ENCODE data around the gene EML6.
"Not testable (repeated sequence)": the region's sequence is repeated elsewhere in the genome, so short reads cannot be mapped to it uniquely, and the experiment has no call there.

EML6 gene

GRCh38 chr2:54979321-54980044 is 256.0 kb downstream of the EML6 start:
- Histone ChIP-seq H3K9me3 (ENCODE audit: control insufficient read depth, low read length) (no peaks in the 10 kb centered on the region), H3K4me1 (ENCODE audit: control insufficient read depth, insufficient read depth, low read length, poor library complexity, severe bottlenecking) (peaks cover 6% of the 10 kb centered on the region), H3K27ac (ENCODE audit: low read depth, low read length, severe bottlenecking) (no peak overlapping the region), H3K4me3 (ENCODE audit: extremely low read depth, insufficient read depth, low read length, poor library complexity, severe bottlenecking) (no peak overlapping the region), H3K36me3 (ENCODE audit: control insufficient read depth, insufficient read depth, low read length) (peaks cover 76% of the 10 kb centered on the region)
- WGBS, 2 experiments (ENCODE audit: insufficient coverage in 2 of 2), result 88 to 100% methylated on average over 1 of the region's 4 CpGs

- no CpG with 5 or more reads among the region's 2 CpGs for WGBS, 2 experiments (ENCODE audit: insufficient coverage in 2 of 2)
- peaks cover 73% of the 10 kb centered on the region for H3K36me3 ChIP-seq (ENCODE audit: control insufficient read depth, insufficient read depth, low read length)
- no peak overlapping the region for H3K27ac ChIP-seq (ENCODE audit: low read depth, low read length, severe bottlenecking)
- H3K4me1 ChIP-seq (ENCODE audit: control insufficient read depth, insufficient read depth, low read length, poor library complexity, severe bottlenecking), result peaks cover 12% of the 10 kb centered on the region
- no peaks in the 10 kb centered on the region for H3K9me3 ChIP-seq (ENCODE audit: control insufficient read depth, low read length)
- H3K4me3 ChIP-seq (ENCODE audit: extremely low read depth, insufficient read depth, low read length, poor library complexity, severe bottlenecking), result no peak overlapping the region
These were observed 257.9 kb downstream of the EML6 start for GRCh38 chr2:54981385-54981784.

- H3K4me3 ChIP-seq (ENCODE audit: extremely low read depth, insufficient read depth, low read length, poor library complexity, severe bottlenecking), result no peak overlapping the region
- no peak overlapping the region for H3K27ac ChIP-seq (ENCODE audit: low read depth, low read length, severe bottlenecking)
- H3K4me1 ChIP-seq (ENCODE audit: control insufficient read depth, insufficient read depth, low read length, poor library complexity, severe bottlenecking), result peaks cover 11% of the 10 kb centered on the region
- H3K9me3 ChIP-seq (ENCODE audit: control insufficient read depth, low read length), result no peaks in the 10 kb centered on the region
- 92 to 100% methylated on average over 2 of the region's 3 CpGs for WGBS, 2 experiments (ENCODE audit: insufficient coverage in 2 of 2)
- peaks cover 65% of the 10 kb centered on the region for H3K36me3 ChIP-seq (ENCODE audit: control insufficient read depth, insufficient read depth, low read length)
These were observed 260.1 kb downstream of the EML6 start for GRCh38 chr2:54983345-54984220.

GRCh38 chr2:54984476-54984875 is 261.0 kb downstream of the EML6 start:
- Histone ChIP-seq H3K9me3 (ENCODE audit: control insufficient read depth, low read length) (no peaks in the 10 kb centered on the region), H3K4me3 (ENCODE audit: extremely low read depth, insufficient read depth, low read length, poor library complexity, severe bottlenecking) (no peak overlapping the region), H3K27ac (ENCODE audit: low read depth, low read length, severe bottlenecking) (no peak overlapping the region), H3K36me3 (ENCODE audit: control insufficient read depth, insufficient read depth, low read length) (peaks cover 63% of the 10 kb centered on the region), H3K4me1 (ENCODE audit: control insufficient read depth, insufficient read depth, low read length, poor library complexity, severe bottlenecking) (peaks cover 11% of the 10 kb centered on the region)

DNA sequence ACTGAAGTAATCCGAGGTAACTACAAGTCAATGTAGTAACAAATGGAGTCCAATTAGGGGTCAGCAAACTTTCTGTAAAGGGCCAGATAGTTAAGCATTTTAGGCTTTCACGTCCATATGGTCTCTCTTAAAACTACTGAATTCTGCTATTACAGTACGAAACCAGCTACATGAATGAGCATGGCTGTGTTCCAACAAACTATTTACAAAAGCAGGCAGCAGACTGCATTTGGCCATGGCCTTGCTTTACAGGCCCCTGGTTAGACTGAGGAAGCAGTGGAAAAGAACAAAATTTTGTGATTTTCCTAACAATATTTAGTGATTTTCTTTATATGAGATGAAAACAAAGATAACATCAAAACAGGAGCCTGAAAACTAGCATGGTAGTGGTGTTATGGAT is 262.8 kb downstream of the EML6 start:
- Histone ChIP-seq H3K36me3 (ENCODE audit: control insufficient read depth, insufficient read depth, low read length) (peaks cover 49% of the 10 kb centered on the region), H3K9me3 (ENCODE audit: control insufficient read depth, low read length) (no peaks in the 10 kb centered on the region), H3K4me3 (ENCODE audit: extremely low read depth, insufficient read depth, low read length, poor library complexity, severe bottlenecking) (no peak overlapping the region), H3K4me1 (ENCODE audit: control insufficient read depth, insufficient read depth, low read length, poor library complexity, severe bottlenecking) (peaks cover 11% of the 10 kb centered on the region), H3K27ac (ENCODE audit: low read depth, low read length, severe bottlenecking) (no peak overlapping the region)
- 94 to 97% methylated on average over 2 to 3 of the region's 3 CpGs for WGBS, 2 experiments (ENCODE audit: insufficient coverage in 2 of 2)

DNA sequence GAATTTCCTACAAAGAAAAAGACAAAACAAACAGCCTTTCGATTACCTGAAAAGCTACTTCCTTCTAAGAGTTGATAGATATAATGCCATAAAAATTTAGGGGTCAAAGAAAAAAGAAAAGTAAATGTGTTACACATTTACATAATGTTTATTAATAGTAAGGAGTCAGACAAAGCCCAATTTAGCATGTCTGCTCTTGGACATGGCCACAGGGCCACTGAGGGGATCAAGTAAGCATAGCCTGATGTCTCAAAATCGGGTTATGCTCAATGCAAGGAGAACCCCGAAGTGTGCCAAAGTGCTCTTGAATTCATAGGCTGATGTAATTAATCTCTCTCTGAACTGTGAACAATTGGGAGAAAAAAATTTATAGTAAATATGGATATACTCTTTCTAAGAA is 265.1 kb downstream of the EML6 start:
- no peak overlapping the region for H3K27ac ChIP-seq (ENCODE audit: low read depth, low read length, severe bottlenecking)
- H3K4me1 ChIP-seq (ENCODE audit: control insufficient read depth, insufficient read depth, low read length, poor library complexity, severe bottlenecking), result peaks cover 11% of the 10 kb centered on the region
- 100% methylated on average over 2 of the region's 3 CpGs; no CpG with 5 or more reads in 1 of the 2 experiments for WGBS, 2 experiments (ENCODE audit: insufficient coverage in 2 of 2)
- H3K4me3 ChIP-seq (ENCODE audit: extremely low read depth, insufficient read depth, low read length, poor library complexity, severe bottlenecking), result no peak overlapping the region
- peaks cover 30% of the 10 kb centered on the region for H3K36me3 ChIP-seq (ENCODE audit: control insufficient read depth, insufficient read depth, low read length)
- H3K9me3 ChIP-seq (ENCODE audit: control insufficient read depth, low read length), result no peaks in the 10 kb centered on the region

DNA sequence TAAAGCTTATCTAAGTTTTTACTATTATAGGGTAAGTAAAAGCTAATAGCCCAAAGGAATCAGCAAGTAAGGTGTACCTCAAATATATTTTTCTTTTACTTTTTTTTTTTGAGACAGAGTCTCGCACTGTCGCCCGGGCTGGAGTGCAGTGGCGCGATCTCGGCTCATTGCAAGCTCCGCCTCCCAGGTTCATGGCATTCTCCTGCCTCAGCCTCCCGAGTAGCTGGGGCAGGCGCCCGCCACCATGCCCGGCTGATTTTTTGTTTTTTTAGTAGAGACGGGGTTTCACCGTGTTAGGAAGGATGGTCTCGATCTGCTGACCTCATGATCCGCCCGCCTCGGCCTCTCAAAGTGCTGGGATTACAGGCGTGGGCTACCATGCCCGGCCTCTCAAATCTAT is 267.2 kb downstream of the EML6 start:
- WGBS, 2 experiments (ENCODE audit: insufficient coverage in 2 of 2), result 87 to 93% methylated on average over 14 to 18 of the region's 19 CpGs
- not testable (repeated sequence) for H3K27ac ChIP-seq (ENCODE audit: low read depth, low read length, severe bottlenecking); H3K9me3 ChIP-seq (ENCODE audit: control insufficient read depth, low read length); H3K4me1 ChIP-seq (ENCODE audit: control insufficient read depth, insufficient read depth, low read length, poor library complexity, severe bottlenecking); H3K4me3 ChIP-seq (ENCODE audit: extremely low read depth, insufficient read depth, low read length, poor library complexity, severe bottlenecking)
- H3K36me3 ChIP-seq (ENCODE audit: control insufficient read depth, insufficient read depth, low read length), result peaks cover 21% of the 10 kb centered on the region

DNA sequence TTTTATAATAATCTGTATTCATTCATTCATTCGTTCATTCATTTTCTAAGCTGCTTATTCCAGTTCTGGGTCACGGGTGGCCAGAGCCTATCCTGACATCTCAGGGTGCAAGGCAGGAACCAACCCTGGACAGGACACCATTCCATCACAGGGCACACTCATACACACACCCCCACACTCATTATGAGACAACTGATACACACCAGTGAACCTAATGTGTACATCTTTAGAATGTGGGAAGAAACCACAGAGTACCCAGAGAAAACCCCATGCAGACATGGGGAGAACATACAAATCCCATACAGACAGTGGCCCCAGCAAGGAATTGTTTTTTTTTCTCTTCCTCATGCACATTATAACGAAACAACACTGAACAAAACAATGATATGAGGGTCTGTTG is 272.1 kb downstream of the EML6 start:
- H3K27ac ChIP-seq (ENCODE audit: low read depth, low read length, severe bottlenecking), result no peak overlapping the region

GRCh38 chr2:54997826-54998225 is 274.4 kb downstream of the EML6 start:
- WGBS, 2 experiments (ENCODE audit: insufficient coverage in 2 of 2), result 80% methylated on average over 1 of the region's 1 CpG; no CpG with 5 or more reads in 1 of the 2 experiments
- Histone ChIP-seq H3K9me3 (ENCODE audit: control insufficient read depth, low read length) (no peaks in the 10 kb centered on the region), H3K4me1 (ENCODE audit: control insufficient read depth, insufficient read depth, low read length, poor library complexity, severe bottlenecking) (peaks cover 11% of the 10 kb centered on the region), H3K4me3 (ENCODE audit: extremely low read depth, insufficient read depth, low read length, poor library complexity, severe bottlenecking) (no peak overlapping the region), H3K27ac (ENCODE audit: low read depth, low read length, severe bottlenecking) (no peak overlapping the region), H3K36me3 (ENCODE audit: control insufficient read depth, insufficient read depth, low read length) (peaks cover 8% of the 10 kb centered on the region)

More for the DNA sequence above, 272.1 kb downstream of the EML6 start:
- H3K9me3 ChIP-seq (ENCODE audit: control insufficient read depth, low read length), result no peaks in the 10 kb centered on the region
- no peak overlapping the region for H3K4me3 ChIP-seq (ENCODE audit: extremely low read depth, insufficient read depth, low read length, poor library complexity, severe bottlenecking)
- no CpG with 5 or more reads among the region's 3 CpGs for WGBS, 2 experiments (ENCODE audit: insufficient coverage in 2 of 2)
- H3K4me1 ChIP-seq (ENCODE audit: control insufficient read depth, insufficient read depth, low read length, poor library complexity, severe bottlenecking), result peaks cover 7% of the 10 kb centered on the region
- H3K36me3 ChIP-seq (ENCODE audit: control insufficient read depth, insufficient read depth, low read length), result peaks cover 8% of the 10 kb centered on the region

DNA sequence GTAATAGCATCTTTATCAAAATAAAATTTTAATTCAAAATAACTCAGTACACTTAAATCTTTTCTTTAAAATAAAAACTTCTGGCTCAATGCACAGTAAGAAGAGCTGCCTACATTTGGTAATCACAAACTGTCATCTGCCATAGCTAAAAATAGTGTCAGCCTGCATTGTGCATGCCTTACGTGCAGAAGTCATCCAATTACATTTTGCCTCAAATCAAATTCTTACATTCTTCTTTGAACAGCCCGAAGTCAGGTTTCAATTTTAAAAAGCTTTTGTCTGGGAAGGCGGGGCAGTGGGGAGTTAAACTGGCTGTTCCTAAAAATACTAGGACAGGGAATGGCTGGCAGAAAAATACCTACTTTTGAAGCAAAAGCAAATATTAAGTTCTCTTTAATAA is 275.7 kb downstream of the EML6 start:
- no peaks in the 10 kb centered on the region for H3K9me3 ChIP-seq (ENCODE audit: control insufficient read depth, low read length)
- peaks cover 11% of the 10 kb centered on the region for H3K4me1 ChIP-seq (ENCODE audit: control insufficient read depth, insufficient read depth, low read length, poor library complexity, severe bottlenecking)
- no peak overlapping the region for H3K27ac ChIP-seq (ENCODE audit: low read depth, low read length, severe bottlenecking)
- WGBS, 2 experiments (ENCODE audit: insufficient coverage in 2 of 2), result no CpG with 5 or more reads among the region's 3 CpGs
- H3K36me3 ChIP-seq (ENCODE audit: control insufficient read depth, insufficient read depth, low read length), result peaks cover 5% of the 10 kb centered on the region
- H3K4me3 ChIP-seq (ENCODE audit: extremely low read depth, insufficient read depth, low read length, poor library complexity, severe bottlenecking), result no peak overlapping the region

DNA sequence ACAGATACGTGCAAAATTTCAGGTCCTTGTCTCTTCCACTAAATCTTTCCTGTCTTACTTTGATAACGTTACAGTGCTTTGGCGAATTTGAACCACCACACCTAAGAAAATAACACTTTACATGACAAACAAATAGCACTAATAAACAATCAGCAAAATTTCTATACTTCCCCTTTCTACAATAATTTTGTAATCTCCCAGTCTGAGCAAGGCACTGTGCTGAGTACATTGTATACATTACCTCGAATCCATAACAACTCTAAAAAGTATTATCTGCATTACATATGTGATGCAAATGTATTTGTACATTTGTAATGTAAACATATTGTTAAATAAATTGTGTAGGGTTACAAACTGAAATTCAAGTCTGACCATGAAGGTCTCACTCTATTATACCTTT is 276.9 kb downstream of the EML6 start:
- Histone ChIP-seq H3K9me3 (ENCODE audit: control insufficient read depth, low read length) (no peaks in the 10 kb centered on the region), H3K27ac (ENCODE audit: low read depth, low read length, severe bottlenecking) (no peak overlapping the region), H3K4me1 (ENCODE audit: control insufficient read depth, insufficient read depth, low read length, poor library complexity, severe bottlenecking) (peaks cover 11% of the 10 kb centered on the region), H3K4me3 (ENCODE audit: extremely low read depth, insufficient read depth, low read length, poor library complexity, severe bottlenecking) (no peak overlapping the region), H3K36me3 (ENCODE audit: control insufficient read depth, insufficient read depth, low read length) (peaks cover 5% of the 10 kb centered on the region)
- 85 to 93% methylated on average over 3 of the region's 4 CpGs for WGBS, 2 experiments (ENCODE audit: insufficient coverage in 2 of 2)

All from mesodermal cell (in vitro differentiated cells).